GM19099 (cell line): ENCODE measurements around the gene IGSF8.

Experiments
- POLR2A ChIP-seq: IDR thresholded peaks from 3 replicates; pipeline ENCODE4 v1.6.1; 2011; ENCODE audit warnings: low read depth; ENCODE audit not compliant: insufficient read length; ENCODE audit errors: extremely low read depth

Gene IGSF8

GRCh38 chr1:160047111-160047991 lies 51.1 kb downstream of the IGSF8 start:
- TF ChIP-seq POLR2A = no peak

GRCh38 chr1:160046494-160047110 lies 51.8 kb downstream of the IGSF8 start:
- no peak for TF ChIP-seq POLR2A

DNA sequence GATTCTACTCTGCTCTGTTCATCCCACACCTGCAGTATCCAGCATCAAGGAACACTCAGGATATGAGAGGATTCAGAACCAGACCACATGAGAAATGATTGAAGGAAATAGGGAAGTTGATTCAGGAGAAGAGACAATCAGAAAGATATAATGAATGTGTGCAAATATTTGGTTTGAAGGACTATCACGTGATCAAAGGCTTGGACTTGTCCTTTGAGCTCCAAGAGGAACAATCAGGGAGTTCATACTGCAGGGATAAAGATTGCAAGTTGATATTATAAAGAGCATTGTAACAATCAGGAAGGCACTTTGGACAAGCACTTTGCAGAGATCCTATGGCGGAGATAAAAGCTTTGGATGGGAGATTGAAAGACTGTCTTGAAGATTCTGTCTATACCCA lies 52.8 kb downstream of the IGSF8 start:
- TF ChIP-seq POLR2A = no peak

- no peak for TF ChIP-seq POLR2A
Observed at GRCh38 chr1:160043543-160043942, 54.9 kb downstream of the IGSF8 start.
